Body of pancreas (tissue), 4 donors: ENCODE results near the gene RANBP17.

Experiments used
- CTCF ChIP-seq, 7 experiments: fragments of 450-650 bp in 4 of 7; fragments of 200-600 bp in 3 of 7; sonication (generic) in 3 of 7; IDR thresholded peaks; one replicate each; pipeline ENCODE4 v1.5.1; 2016 to 2019; ENCODE audit warnings: antibody characterized with exemption in 7 of 7
- POLR2A ChIP-seq, 3 donors: fragments of 450-650 bp; IDR thresholded peaks; one replicate each; pipeline ENCODE4 v1.6.1; 2016; ENCODE audit warnings: antibody characterized with exemption in 3 of 3, mild to moderate bottlenecking in 2 of 3

GRCh38 chr5:170886210-170886894, 24.5 kb downstream of the RANBP17 start:
- TF ChIP-seq CTCF (IDR thresholded peaks at IDR 0.05): no peak
- no peak for TF ChIP-seq POLR2A (IDR thresholded peaks at IDR 0.05)
